Chondrocyte (in vitro differentiated cells): ENCODE results near the gene COX20. TPM values are rescaled to one million over a fixed set of nuclear protein-coding genes. Genes with fewer than 3 reads are reported as not detected.
"Not testable (repeated sequence)": the region's sequence is repeated elsewhere in the genome, so short reads cannot be mapped to it uniquely, and the experiment has no call there.

Experiments
- DNase-seq: peaks from one replicate; pipeline ENCODE4 v3.0.0; 2021; ENCODE audit warnings: mixed read lengths, low spot score
- H3K27ac Mint-ChIP-seq: one replicate; pipeline ENCODE4 v1.8.0; 2021; ENCODE audit warnings: mild to moderate bottlenecking, moderate library complexity, mixed read lengths; ENCODE audit not compliant: unreplicated experiment
- H3K27me3 Mint-ChIP-seq: 2 replicates; pipeline ENCODE4 v1.8.0; 2021; ENCODE audit warnings: low read depth, mixed read lengths
- H3K36me3 Mint-ChIP-seq: 2 replicates; pipeline ENCODE4 v1.8.0; 2021; ENCODE audit warnings: low read depth, mixed read lengths
- H3K4me1 Mint-ChIP-seq: 2 replicates; pipeline ENCODE4 v1.8.0; 2021; ENCODE audit warnings: low read depth, mild to moderate bottlenecking, mixed read lengths
- H3K4me3 Mint-ChIP-seq: one replicate; pipeline ENCODE4 v1.8.0; 2021; ENCODE audit warnings: mild to moderate bottlenecking, moderate library complexity, mixed read lengths; ENCODE audit not compliant: unreplicated experiment
- H3K9me3 Mint-ChIP-seq: 2 replicates; pipeline ENCODE4 v1.8.0; 2021; ENCODE audit warnings: low read depth, mixed read lengths
- CTCF ChIP-seq: fragments of 200-600 bp; sonication (generic); IDR thresholded peaks from 2 replicates; pipeline ENCODE4 v1.5.0; 2021; ENCODE audit warnings: antibody characterized with exemption, mild to moderate bottlenecking, moderate library complexity
- total RNA-seq: library from RNA; stranded (reverse); gene quantifications from 3 replicates; pipeline ENCODE4 v1.2.1, GENCODE V29; 2021

COX20 gene
- total RNA-seq, 1 donor from 2014 or later, result 36.6 TPM

GRCh38 chr1:244792188-244792850 lies 43.1 kb upstream of the COX20 start:
- Mint-ChIP-seq H3K36me3 (no peaks in the 10 kb centered on the region), H3K4me1 (no peaks in the 10 kb centered on the region), H3K27ac (no peak overlapping the region), H3K27me3 (peaks cover 4% of the 10 kb centered on the region), H3K4me3 (no peak overlapping the region), H3K9me3 (no peaks in the 10 kb centered on the region)
- TF ChIP-seq CTCF, result no peak
- DNase-seq, result peak; percentile 4

DNA sequence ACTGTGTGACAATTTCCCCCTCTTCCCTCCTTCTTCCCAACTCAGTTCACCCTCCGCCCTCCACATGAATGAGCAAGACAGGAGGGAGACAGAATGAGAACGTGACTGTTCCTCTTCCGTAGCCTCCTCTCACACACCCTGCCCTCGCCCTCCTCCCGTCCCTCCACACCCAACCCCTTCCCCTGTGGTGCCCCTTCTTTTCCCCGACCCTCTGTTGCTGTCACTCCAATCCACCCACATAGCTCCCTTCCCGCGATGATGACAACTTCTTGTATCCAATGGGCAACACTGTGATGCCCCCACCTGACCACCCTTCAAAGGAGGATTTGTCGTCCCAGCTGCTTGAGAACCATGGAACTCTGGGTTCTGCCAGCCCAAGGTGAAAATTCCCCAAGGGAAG lies 41.4 kb upstream of the COX20 start:
- Mint-ChIP-seq H3K4me1 (peaks cover 4% of the 10 kb centered on the region), H3K9me3 (no peaks in the 10 kb centered on the region), H3K27ac (no peak overlapping the region), H3K27me3 (peaks cover 4% of the 10 kb centered on the region), H3K4me3 (no peak overlapping the region), H3K36me3 (no peaks in the 10 kb centered on the region)
- no peak for TF ChIP-seq CTCF
- DNase-seq, result peak; percentile 75

DNA sequence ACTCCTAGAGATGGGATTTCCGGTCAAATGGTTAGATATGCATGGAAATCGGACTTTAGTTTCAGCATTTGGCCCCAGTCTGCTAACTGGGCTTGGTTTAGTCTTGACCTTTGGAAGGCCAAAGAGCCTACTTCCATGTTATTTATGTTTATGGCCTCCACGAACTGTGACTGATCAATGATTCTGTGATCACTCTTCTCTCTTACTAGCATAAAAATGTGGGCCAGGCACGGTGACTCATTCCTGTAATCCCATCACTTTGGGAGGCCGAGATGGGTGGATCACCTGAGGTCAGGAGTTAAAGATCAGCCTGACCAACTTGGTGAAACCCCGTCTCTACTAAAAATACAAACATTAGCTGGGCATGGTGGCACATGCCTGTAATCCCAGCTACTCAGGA lies 40.9 kb upstream of the COX20 start:
- DNase-seq, result peak; percentile 0
- not testable (repeated sequence) for H3K4me1 Mint-ChIP-seq, H3K9me3 Mint-ChIP-seq, H3K4me3 Mint-ChIP-seq, H3K36me3 Mint-ChIP-seq, H3K27me3 Mint-ChIP-seq, H3K27ac Mint-ChIP-seq

DNA sequence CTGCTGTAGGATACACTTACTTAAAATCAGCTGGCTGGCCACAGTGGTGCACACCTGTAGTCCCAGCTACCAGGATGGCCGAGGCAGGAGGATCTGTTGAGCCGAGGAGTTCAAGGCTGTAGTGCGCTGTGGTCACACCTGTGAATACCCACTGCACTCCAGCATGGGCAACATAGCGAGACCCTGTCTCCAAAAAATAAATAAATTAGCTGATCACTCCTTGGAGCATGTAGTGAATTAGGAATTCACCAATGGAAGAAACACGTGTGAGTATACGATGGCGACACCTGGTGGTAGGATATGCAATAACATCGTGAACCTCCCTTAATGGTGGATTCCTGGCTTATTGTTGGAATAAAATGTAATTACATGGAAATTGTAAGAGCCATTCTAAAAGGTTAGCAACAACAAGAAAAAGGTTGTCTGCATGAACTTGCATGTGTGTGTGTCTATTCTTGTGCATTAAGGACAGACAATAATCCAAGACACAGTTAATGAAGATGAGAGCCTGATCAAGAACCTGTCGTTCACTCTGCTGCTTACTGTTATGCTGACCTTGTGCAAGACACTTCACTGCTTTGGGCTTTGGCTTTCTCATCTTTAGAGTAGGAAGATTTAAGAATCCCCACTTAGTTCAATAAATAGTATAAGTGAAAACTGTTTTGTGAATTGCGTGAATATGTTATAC lies 38.6 kb upstream of the COX20 start:
- Mint-ChIP-seq H3K27ac (no peak overlapping the region), H3K36me3 (no peaks in the 10 kb centered on the region), H3K4me3 (no peak overlapping the region), H3K27me3 (no peaks in the 10 kb centered on the region), H3K9me3 (no peaks in the 10 kb centered on the region), H3K4me1 (peaks cover 4% of the 10 kb centered on the region)
- peak; percentile 39 for DNase-seq
- peak; percentile 94 for TF ChIP-seq CTCF

- peak; percentile 30 for DNase-seq
- TF ChIP-seq CTCF, result no peak
- no peak overlapping the region for H3K27ac Mint-ChIP-seq
- H3K36me3 Mint-ChIP-seq, result no peaks in the 10 kb centered on the region
- no peak overlapping the region for H3K4me3 Mint-ChIP-seq
- peaks cover 4% of the 10 kb centered on the region for H3K4me1 Mint-ChIP-seq
- H3K9me3 Mint-ChIP-seq, result no peaks in the 10 kb centered on the region
- H3K27me3 Mint-ChIP-seq, result no peaks in the 10 kb centered on the region
Measured at GRCh38 chr1:244800821-244801220, 34.6 kb upstream of the COX20 start.

- Mint-ChIP-seq H3K27me3 (no peaks in the 10 kb centered on the region), H3K27ac (no peak overlapping the region), H3K4me3 (no peak overlapping the region), H3K36me3 (no peaks in the 10 kb centered on the region), H3K9me3 (no peaks in the 10 kb centered on the region), H3K4me1 (peaks cover 4% of the 10 kb centered on the region)
- TF ChIP-seq CTCF, result peak; percentile 82
- DNase-seq, result peak; percentile 18
Measured at GRCh38 chr1:244801246-244801645, 34.2 kb upstream of the COX20 start.
